ENCODE data around the gene EXT2. TPM values are rescaled to one million over a fixed set of nuclear protein-coding genes. Genes with fewer than 3 reads are reported as not detected.

The EXT2 gene
- total and polyA plus RNA-seq, 2 experiments from 2014 or later = 99.8 to 209 TPM

DNA sequence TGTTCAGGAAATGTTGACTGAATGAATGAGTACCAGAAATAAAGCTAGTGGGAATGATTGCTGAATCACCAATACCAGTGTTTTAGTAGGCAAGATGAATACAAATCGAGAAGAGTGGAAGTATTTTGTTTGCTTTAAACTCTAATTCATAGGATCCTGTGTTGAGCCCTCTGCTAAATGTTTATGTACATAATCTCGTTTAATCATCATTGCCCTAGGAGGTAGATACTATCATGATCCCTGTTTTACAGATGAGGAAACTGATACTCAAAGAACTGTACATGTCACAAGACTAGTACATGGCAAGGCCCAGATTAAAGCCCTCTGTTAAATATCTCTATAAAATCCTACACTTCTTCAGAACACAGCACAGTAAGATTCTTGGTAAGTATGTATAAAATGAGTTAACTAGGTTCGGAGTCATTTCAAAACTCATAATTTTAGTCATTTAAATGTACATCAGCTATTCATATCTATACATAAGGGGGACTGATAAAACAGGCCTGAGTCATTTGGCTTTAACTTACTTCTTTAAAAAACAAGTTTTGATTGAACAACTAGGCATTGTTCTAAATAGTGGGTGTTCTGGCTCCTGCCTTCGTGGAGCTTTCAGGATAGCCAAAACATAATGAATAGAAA is 97.1 kb downstream of the EXT2 start:
- H2AFZ ChIP-seq = no peak overlapping the region
- no peaks in the 10 kb centered on the region for H3K79me2 ChIP-seq (ENCODE audit: insufficient read depth)
- in situ Hi-C loops (cut with MboI) = no loop called here
- peaks cover 11% of the 10 kb centered on the region for H3K36me3 ChIP-seq (ENCODE audit: low read depth)
- no peaks in the 10 kb centered on the region for H3K9me3 ChIP-seq (ENCODE audit: low read depth)
- H3F3A ChIP-seq (ENCODE audit: insufficient read depth) = no peaks in the 10 kb centered on the region
- no peak overlapping the region for H3K4me3 ChIP-seq
- no peak for DNase-seq
- TF ChIP-seq EZH2 (IDR thresholded peaks at IDR 0.05; ENCODE audit: insufficient read depth, poor library complexity, severe bottlenecking) (no peak), EZH2phosphoT487 (IDR thresholded peaks at IDR 0.05; ENCODE audit: insufficient read depth, low read depth) (no peak)
- H3K27ac ChIP-seq = no peak overlapping the region
- no peak overlapping the region for H3K9ac ChIP-seq
- H3K9me2 ChIP-seq (ENCODE audit: insufficient read depth) = no peaks in the 10 kb centered on the region
- no peaks in the 10 kb centered on the region for H3K27me3 ChIP-seq (replicated peaks; ENCODE audit: insufficient read depth)
- no peaks in the 10 kb centered on the region for H3K4me1 ChIP-seq (ENCODE audit: insufficient read depth)
- 86% methylated on average over 4 of the region's 4 CpGs for WGBS, 2 experiments (ENCODE audit: low coverage in 1 of 2, low lambda C conversion rate in 2 of 2, missing lambda C conversion rate in 2 of 2)
- no peak overlapping the region for H3K4me2 ChIP-seq (ENCODE audit: unreplicated experiment)
- no peaks in the 10 kb centered on the region for H4K20me1 ChIP-seq (ENCODE audit: insufficient read depth)

DNA sequence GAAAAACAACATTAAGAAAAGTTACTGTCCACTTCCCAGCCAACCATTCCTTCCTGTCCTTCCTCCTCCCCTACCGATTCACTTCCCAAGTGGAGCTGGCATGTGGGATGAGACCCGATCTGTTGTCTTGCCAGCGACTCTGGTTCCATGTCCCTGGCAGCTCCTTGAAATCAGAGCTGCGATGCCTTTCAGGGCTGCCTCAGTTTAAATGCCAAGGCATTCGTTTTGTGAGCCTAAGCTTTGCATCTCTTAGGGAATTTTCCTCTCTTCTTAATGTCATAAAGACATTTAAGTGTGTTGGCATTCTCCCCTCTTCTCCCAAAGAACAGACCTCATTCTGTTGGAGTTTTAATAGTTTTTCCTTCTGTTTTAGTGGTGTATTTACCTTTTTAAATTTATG is 98.4 kb downstream of the EXT2 start:
- Histone ChIP-seq H3K9me3 (ENCODE audit: low read depth) (no peaks in the 10 kb centered on the region), H3K4me1 (ENCODE audit: insufficient read depth) (no peaks in the 10 kb centered on the region)

DNA sequence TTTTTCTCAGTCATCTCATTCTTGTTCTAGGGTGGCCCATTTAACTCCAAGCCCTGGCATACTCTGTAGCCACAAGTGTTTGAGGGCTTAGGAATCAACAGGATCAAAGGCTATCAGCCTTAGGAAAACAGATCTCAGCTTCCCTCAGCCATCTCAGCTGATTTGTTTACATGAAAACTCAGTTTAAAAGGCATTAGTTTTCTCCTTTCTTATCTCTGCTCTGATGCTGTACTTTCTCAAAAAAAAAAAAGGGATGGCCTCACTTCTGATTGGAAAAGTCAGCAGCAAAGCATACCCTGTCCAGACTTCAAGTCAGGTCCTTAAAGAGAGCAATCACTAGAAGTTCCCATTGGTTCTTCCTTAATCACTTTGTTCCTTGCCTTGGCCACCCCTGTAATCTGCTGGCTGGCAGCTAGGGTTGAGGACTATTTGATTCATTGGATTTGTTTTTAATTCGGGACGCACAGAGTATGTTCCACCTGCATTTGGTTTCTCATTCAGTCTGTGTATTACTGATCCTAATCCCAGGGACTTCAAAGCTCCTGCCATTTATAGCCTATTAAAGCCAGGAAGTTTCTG is 102.8 kb downstream of the EXT2 start:
- H3K27me3 ChIP-seq (replicated peaks; ENCODE audit: insufficient read depth) = no peaks in the 10 kb centered on the region
- no peak overlapping the region for H3K9ac ChIP-seq
- no peak overlapping the region for H3K4me3 ChIP-seq
- H3K4me2 ChIP-seq (ENCODE audit: unreplicated experiment) = no peak overlapping the region
- H3K9me2 ChIP-seq (ENCODE audit: insufficient read depth) = no peaks in the 10 kb centered on the region
- in situ Hi-C loops (cut with MboI) = no loop called here
- H3K4me1 ChIP-seq (ENCODE audit: insufficient read depth) = no peaks in the 10 kb centered on the region
- H3K36me3 ChIP-seq (ENCODE audit: low read depth) = no peaks in the 10 kb centered on the region
- H2AFZ ChIP-seq = no peak overlapping the region
- no peaks in the 10 kb centered on the region for H3K79me2 ChIP-seq (ENCODE audit: insufficient read depth)
- no peak overlapping the region for H3K27ac ChIP-seq
- H4K20me1 ChIP-seq (ENCODE audit: insufficient read depth) = no peaks in the 10 kb centered on the region
- H3K9me3 ChIP-seq (ENCODE audit: low read depth) = no peaks in the 10 kb centered on the region
- H3F3A ChIP-seq (ENCODE audit: insufficient read depth) = no peaks in the 10 kb centered on the region
- TF ChIP-seq EZH2phosphoT487 (IDR thresholded peaks at IDR 0.05; ENCODE audit: insufficient read depth, low read depth) (no peak), EZH2 (IDR thresholded peaks at IDR 0.05; ENCODE audit: insufficient read depth, poor library complexity, severe bottlenecking) (no peak)
- no peak for DNase-seq
- WGBS, 2 experiments (ENCODE audit: low coverage in 1 of 2, low lambda C conversion rate in 2 of 2, missing lambda C conversion rate in 2 of 2) = 34 to 69% methylated on average over 2 of the region's 2 CpGs

More for the DNA sequence above, 98.4 kb downstream of the EXT2 start:
- Histone ChIP-seq H3K4me2 (ENCODE audit: unreplicated experiment) (no peak overlapping the region), H3F3A (ENCODE audit: insufficient read depth) (no peaks in the 10 kb centered on the region), H3K9ac (no peak overlapping the region), H3K27ac (no peak overlapping the region), H3K4me3 (no peak overlapping the region), H4K20me1 (ENCODE audit: insufficient read depth) (no peaks in the 10 kb centered on the region), H3K36me3 (ENCODE audit: low read depth) (peaks cover 9% of the 10 kb centered on the region; the same call in 1 of the 2 replicates), H3K9me2 (ENCODE audit: insufficient read depth) (no peaks in the 10 kb centered on the region), H3K27me3 (replicated peaks; ENCODE audit: insufficient read depth) (no peaks in the 10 kb centered on the region), H3K79me2 (ENCODE audit: insufficient read depth) (no peaks in the 10 kb centered on the region), H2AFZ (no peak overlapping the region)
- TF ChIP-seq EZH2phosphoT487 (IDR thresholded peaks at IDR 0.05; ENCODE audit: insufficient read depth, low read depth) = no peak
- no peak for TF ChIP-seq EZH2 (IDR thresholded peaks at IDR 0.05; ENCODE audit: insufficient read depth, poor library complexity, severe bottlenecking)
- 93 to 99% methylated on average over 5 of the region's 5 CpGs for WGBS, 2 experiments (ENCODE audit: low coverage in 1 of 2, low lambda C conversion rate in 2 of 2, missing lambda C conversion rate in 2 of 2)
- no peak for DNase-seq
- in situ Hi-C loops (cut with MboI) = no loop called here

DNA sequence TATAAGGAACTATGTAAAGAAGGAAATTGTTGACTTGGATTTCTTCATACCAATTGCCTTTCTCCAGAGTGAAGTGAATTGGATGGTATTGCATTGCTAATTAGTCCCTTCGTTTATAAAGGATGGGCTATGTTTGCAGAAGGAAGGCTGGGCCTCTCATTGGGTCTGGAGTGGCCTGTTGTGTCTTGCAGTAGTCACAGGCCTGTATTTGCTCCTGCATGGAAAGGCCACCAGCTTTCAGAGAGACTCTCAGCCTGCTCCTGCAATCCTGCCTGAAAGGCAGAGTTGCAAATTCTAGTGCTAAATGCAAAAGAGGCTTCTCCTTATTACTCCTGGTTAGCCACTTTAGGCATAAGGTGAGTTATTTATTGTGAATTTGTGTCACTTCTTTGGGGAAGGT is 103.8 kb downstream of the EXT2 start:
- H3K27me3 ChIP-seq (replicated peaks; ENCODE audit: insufficient read depth) = no peaks in the 10 kb centered on the region
- H3F3A ChIP-seq (ENCODE audit: insufficient read depth) = no peaks in the 10 kb centered on the region
- H3K79me2 ChIP-seq (ENCODE audit: insufficient read depth) = no peaks in the 10 kb centered on the region
- in situ Hi-C loops (cut with MboI) = no loop called here
- 0 out of 2 replicates have a peak, but pooled peaks cover 3% of the 10 kb centered on the region for H3K4me1 ChIP-seq (ENCODE audit: insufficient read depth)
- TF ChIP-seq EZH2phosphoT487 (IDR thresholded peaks at IDR 0.05; ENCODE audit: insufficient read depth, low read depth) (no peak), EZH2 (IDR thresholded peaks at IDR 0.05; ENCODE audit: insufficient read depth, poor library complexity, severe bottlenecking) (no peak)
- DNase-seq = no peak
- WGBS, 2 experiments (ENCODE audit: low coverage in 1 of 2, low lambda C conversion rate in 2 of 2, missing lambda C conversion rate in 2 of 2) = 93 to 94% methylated on average over 1 of the region's 1 CpG
- H3K36me3 ChIP-seq (ENCODE audit: low read depth) = no peaks in the 10 kb centered on the region
- H3K4me3 ChIP-seq = no peak overlapping the region
- no peaks in the 10 kb centered on the region for H4K20me1 ChIP-seq (ENCODE audit: insufficient read depth)
- H3K9me3 ChIP-seq (ENCODE audit: low read depth) = no peaks in the 10 kb centered on the region
- no peak overlapping the region for H3K9ac ChIP-seq
- H2AFZ ChIP-seq = no peak overlapping the region
- H3K9me2 ChIP-seq (ENCODE audit: insufficient read depth) = no peaks in the 10 kb centered on the region
- H3K4me2 ChIP-seq (ENCODE audit: unreplicated experiment) = no peak overlapping the region
- no peak overlapping the region for H3K27ac ChIP-seq
